GM18867 (cell line): ENCODE results near the gene MUC20.
"Not testable (repeated sequence)": the region's sequence is repeated elsewhere in the genome, so short reads cannot be mapped to it uniquely, and the experiment has no call there.

Experiments
- ATAC-seq: cut with Tn5 transposase; IDR thresholded peaks from one replicate; pipeline ENCODE4 v1.9.1; 2021; ENCODE audit warnings: mild to moderate bottlenecking, moderate library complexity; ENCODE audit not compliant: unreplicated experiment

Gene MUC20

GRCh38 chr3:195692781-195693427 is 27.9 kb upstream of the MUC20 start:
- no peak for ATAC-seq

- ATAC-seq: no peak
Measured at GRCh38 chr3:195693428-195694216, 27.2 kb upstream of the MUC20 start.

GRCh38 chr3:195694217-195695076 is 26.3 kb upstream of the MUC20 start:
- not testable (repeated sequence) for ATAC-seq

GRCh38 chr3:195696632-195697278 is 24.0 kb upstream of the MUC20 start:
- no peak for ATAC-seq

GRCh38 chr3:195697582-195698324 is 23.0 kb upstream of the MUC20 start:
- no peak for ATAC-seq

- no peak for ATAC-seq
Measured at GRCh38 chr3:195698325-195698646, 22.5 kb upstream of the MUC20 start.

GRCh38 chr3:195698647-195699387 is 22.0 kb upstream of the MUC20 start:
- ATAC-seq: no peak

- no peak for ATAC-seq
Measured at GRCh38 chr3:195699388-195699771, 21.4 kb upstream of the MUC20 start.

- no peak for ATAC-seq
Measured at GRCh38 chr3:195699860-195700259, 20.9 kb upstream of the MUC20 start.

- no peak for ATAC-seq
Measured at GRCh38 chr3:195700319-195700718, 20.5 kb upstream of the MUC20 start.

- no peak for ATAC-seq
Measured at GRCh38 chr3:195701042-195701915, 19.5 kb upstream of the MUC20 start.

- ATAC-seq: no peak
Measured at GRCh38 chr3:195703776-195704175, 17.0 kb upstream of the MUC20 start.

GRCh38 chr3:195704433-195704999 is 16.3 kb upstream of the MUC20 start:
- no peak for ATAC-seq

- no peak for ATAC-seq
Measured at GRCh38 chr3:195705081-195705991, 15.4 kb upstream of the MUC20 start.

- ATAC-seq: no peak
Measured at GRCh38 chr3:195708061-195708460, 12.7 kb upstream of the MUC20 start.

GRCh38 chr3:195708626-195709481 is 11.9 kb upstream of the MUC20 start:
- ATAC-seq: no peak

GRCh38 chr3:195709676-195710085 is 11.1 kb upstream of the MUC20 start:
- no peak for ATAC-seq
